Measurements from ENCODE around the gene KCTD5.
A peak's percentile ranks its signal among the peaks of the same experiment; 100 is the strongest.

KCTD5 gene

GRCh38 chr16:2734844-2735515 lies 52.7 kb downstream of the KCTD5 start:
- no peak for DNase-seq

- DNase-seq: no peak
These were observed 54.3 kb downstream of the KCTD5 start for GRCh38 chr16:2736476-2737237.

DNA sequence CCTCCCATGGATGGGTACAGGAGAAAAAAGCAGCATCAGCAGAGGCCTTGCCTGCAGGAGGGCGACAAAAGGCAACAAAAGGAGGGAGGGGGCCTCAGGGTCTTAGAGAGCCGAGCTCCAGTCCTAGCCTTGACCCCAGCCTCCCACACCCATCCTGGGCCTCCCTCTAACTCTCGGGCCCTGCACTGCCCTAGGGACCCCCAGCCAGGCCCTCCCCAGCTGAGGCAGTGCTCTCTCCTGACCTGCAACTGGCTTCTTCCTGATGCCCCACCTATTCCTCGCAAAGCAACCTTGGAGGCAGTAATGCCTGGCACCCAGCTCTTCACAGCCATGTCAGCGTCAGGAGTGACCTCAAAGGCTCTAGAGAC lies 54.9 kb downstream of the KCTD5 start:
- DNase-seq: no peak

- no peak for DNase-seq
These were observed 55.6 kb downstream of the KCTD5 start for GRCh38 chr16:2737895-2738418.

DNA sequence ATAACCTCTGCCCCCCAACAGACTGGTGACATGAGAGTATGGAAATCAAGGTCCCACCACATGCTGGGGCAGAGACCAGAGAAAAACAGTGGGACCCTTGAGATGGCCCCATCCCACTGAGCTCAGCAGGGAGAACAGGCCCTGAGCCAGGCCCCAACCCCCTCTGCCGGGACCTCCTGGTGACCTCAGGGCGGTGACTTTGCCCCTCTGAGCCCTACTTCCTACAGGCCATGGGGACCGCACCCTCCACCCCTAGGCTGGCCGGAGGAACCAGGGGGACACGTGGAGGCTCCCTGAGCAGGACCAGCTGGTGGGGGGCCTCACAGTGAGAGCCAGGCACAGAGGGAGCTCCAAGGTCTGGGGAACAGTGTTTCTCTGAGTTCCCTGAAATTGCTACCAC lies 56.3 kb downstream of the KCTD5 start:
- no peak for DNase-seq

DNA sequence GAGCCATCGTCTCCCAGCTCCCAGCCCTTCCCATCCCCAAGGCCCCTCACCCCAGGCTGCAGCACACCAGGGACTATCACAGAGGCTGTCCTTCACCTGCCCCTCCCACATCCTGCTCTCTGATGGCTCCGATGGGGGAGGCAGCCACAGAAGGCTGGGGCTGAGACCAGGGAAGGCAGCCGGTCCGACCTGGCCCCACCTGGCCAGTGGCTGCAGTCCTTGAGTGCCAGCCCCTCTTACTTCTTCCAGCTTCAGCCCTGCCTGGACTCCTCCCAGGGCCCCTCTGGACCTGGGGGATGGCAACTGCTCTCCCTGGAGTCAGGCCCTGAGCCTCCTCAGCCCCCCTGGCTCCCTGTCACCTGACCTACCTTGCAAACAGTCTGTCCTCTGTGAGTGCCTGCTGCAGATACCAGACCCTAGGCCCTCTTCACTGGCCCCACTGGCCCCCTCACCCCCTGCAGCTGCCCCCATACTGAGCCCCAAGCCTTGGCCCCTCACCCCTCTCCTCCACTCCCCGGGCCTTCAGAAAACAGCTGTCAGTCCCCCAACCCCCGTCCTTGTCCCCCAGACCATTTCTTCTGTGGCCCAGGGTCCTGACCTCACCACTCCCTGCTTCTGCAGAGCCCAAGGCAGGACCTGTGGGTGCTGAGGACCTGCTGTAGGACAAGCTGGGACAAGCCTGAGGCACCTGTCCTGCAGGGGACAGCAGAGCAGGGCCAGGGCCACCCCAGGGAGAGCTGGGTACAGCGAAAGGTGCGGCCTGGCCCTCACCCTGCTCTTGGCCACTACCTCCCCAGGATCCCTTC lies 57.5 kb downstream of the KCTD5 start:
- no peak for DNase-seq

GRCh38 chr16:2740476-2740875 lies 58.2 kb downstream of the KCTD5 start:
- no peak for DNase-seq

DNA sequence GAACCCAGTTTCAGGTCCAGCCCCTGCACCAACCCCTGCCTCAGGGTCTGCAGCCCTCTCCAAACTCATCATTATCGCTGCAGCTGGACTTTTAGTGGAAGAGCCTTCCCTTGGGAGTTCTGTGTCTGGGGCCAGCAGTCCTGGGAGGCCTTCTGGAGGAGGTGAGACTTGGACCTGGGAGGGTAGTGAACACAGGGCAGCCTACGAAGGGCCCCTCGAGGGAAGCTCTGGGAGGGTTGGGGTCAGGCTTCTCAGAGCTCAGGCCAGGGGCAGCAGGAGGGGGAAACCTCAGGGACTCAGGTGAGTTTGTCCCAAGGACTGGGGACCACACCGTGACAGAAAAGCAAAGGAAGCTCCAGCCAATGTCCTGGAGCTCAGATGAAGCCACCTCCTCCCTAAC lies 58.8 kb downstream of the KCTD5 start:
- no peak for DNase-seq

- no peak for DNase-seq
These were observed 60.1 kb downstream of the KCTD5 start for GRCh38 chr16:2742323-2743006.

DNA sequence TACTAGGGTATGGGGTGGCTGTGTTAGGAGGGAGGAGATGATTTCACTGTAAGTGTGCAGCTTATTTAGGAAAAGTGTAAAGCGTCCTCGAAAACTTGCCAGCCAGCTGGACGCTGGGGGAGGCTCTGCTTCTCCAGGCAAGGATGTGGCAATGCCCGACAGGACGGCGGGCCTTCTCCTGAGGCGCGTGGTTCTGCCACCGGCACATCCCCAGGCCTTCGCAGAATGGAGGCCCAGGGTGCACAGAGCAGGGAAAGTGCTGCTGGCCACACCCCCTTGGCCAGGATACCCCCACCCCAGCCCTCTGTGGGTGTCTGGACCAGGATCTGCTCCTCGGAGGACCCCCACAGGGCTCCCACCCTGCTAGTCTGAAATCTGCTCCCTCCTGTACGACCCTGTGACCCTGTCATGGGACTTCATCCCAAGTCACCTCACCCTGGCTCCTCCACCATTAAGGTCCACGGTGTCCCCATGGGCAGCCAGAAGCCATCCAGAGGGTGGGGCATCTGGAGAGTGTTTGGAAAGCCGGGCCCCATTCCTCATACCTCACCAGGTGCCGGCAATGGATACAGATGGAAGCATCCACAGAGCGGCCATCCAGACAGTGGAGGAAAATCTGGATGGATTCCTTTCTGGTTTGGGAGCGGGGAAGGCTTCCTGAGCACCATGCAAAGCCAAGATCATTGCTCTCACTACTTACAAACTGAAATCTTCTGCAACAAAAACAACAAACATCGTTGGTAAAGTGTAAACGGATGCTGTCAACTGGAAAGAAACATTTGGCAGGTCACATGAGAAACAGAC lies 60.9 kb downstream of the KCTD5 start:
- DNase-seq: no peak

- DNase-seq: no peak
These were observed 62.4 kb downstream of the KCTD5 start for GRCh38 chr16:2744711-2745110.

DNA sequence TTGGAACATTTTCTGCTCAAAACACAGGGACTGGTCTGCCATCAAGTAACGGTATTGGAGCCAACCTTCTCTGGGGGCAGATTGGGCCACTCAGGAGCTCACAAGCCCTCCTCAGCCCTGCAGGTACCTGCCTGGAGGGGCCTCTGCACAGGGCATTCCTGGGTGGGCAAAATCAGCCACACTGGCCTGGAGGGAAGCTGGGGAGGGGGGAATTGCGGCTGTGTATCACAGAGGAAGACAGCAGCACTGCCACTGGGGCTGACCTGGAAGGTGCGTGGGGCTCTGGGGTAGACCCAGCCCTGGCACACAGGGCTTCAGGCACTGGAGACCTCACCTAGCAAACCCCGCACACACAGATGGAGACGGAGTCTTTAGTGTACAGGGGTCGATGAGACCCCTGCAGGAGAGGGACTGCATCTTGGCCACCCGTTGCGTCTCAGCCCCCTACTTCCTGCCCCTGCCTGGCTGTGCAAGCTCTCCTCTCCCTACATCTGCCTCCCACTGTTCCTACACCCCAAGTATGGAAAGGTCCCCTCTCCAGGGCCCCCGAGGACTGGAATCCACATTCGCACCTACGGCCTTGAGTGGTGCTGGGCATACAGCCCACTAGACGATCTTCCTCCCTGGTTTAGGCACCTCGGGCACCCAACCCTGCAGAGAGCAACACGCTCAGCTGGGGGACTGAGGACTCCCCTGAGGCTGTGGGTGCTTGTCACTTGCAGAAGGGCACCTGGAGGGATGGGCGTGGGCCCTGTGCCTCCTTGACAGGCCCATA lies 63.0 kb downstream of the KCTD5 start:
- no peak for DNase-seq

DNA sequence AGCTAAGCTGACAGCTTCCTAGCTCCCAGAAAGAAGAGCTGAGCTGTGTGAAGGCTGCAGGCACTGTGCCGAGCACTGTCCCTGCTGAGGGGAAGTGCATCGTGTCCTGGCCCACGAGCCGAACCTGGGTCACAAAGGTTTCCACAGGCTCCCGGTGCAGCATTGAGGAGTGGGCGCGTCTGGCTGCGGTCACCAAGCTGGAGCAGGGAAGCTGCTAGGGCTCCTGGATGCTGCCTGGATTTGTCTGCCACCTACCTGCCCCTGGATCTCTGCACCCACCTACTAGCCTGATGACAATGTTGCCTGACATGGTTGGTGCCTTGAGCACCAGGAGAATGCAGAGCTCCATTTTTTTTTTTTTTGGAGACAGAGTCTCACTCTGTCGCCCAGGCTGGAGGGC lies 63.6 kb downstream of the KCTD5 start:
- no peak for DNase-seq

DNA sequence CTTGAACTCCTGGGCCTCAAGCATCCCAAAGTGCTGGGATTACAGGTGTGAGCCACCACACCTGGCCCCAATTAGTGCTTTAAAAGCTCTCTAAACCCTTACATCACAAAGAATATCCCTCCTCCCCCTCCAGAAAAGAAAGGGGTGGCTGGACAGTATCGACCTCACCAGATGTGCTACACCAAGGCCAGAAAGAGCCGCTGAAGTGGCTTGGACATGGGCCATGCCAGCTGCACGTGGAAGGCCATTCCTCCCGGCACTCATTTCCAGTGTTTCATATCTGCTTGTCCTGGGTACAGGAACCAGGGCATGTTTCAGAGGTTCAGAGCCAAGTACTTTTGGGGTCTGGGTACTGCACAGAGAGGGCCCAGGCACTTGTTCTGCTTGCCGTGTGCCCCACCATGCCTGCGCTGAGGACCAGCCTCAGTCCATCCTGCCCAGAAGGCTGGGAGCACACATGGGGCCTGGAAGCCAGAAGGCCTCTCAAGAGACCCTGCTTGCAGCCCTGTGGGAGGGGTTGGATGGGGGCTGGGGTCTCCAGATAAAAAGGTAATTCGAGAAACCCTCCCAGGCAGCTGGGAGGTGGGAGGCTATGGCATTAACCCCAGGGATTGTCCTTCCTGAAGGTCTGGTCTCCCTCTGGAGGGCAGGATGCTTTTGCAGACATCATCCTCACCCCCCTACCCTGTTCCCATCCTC lies 66.6 kb downstream of the KCTD5 start:
- DNase-seq: no peak

GRCh38 chr16:2749476-2749875 lies 67.2 kb downstream of the KCTD5 start:
- no peak for DNase-seq

DNA sequence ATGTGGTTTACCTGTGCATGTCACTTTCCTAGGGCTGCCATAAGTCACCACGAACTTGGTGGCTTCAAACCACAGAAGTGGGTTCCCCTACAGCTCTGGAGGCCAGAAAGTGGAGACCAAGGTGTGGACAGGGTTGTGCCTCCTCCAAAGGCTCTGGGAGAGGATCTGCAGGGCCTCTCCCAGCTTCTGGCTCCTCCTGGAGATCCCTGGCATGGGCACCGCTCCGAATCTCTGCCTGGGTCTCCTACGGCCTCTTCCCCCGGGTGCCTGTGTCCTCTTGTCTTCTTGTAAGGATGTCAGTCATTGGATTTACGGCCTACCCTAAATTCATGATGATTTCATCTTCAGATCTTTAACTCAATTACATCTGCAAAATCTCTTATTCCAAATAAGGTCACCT lies 67.6 kb downstream of the KCTD5 start:
- DNase-seq: no peak

- no peak for DNase-seq
These were observed 69.3 kb downstream of the KCTD5 start for GRCh38 chr16:2751577-2752034.

DNA sequence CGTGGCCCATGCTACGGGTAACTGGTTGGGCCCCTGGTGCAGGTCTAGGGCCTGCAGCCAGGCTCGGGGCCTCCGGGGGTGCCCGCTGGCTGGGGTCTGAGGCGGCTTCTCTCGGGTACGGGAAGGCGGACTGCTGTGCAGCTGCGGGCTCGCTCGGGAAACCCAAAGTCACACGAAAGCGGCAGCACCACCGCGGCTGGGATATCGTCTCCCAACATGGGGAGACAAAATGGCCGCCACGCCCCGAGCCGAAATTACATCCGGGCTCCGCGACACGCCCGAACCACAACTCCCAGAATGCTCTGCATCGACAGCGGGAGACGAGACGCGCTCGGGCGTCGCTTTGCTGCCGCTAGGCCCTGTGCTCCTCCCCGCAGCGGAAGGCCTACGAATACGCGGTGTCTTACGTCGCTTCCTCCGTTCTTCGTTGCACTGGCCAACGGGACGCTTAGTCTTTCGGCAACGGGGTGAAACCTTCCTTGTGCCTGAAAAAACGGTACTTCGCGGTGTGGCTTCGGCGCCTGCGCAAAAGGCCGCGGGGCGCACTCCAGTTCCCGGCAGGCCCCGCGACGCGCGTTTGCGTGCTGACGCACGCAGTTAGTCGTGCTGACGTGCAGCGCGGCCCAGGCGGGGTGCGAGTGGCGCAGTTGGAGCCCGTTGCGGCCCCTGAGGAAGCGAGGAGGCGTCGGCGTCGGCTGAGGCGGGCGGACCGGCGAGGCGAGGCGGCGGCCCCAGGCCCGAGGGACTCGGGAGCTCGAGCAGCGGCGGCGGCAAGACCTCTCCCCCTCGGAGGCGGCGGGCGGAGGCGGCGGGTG lies 69.9 kb downstream of the KCTD5 start, which contains the start of gene SRRM2:
Gene SRRM2 (plus strand): TSS at position 604 of the 815 bp plus-strand sequence. CDS start 3,727 bp downstream, outside the sequence.
- peak; percentile 96 for DNase-seq

Measured in kidney glomerular epithelial cell (primary cell).